ENCODE measurements around the gene IER5. TPM values are rescaled to one million over a fixed set of nuclear protein-coding genes. Genes with fewer than 3 reads are reported as not detected.
"Not testable (repeated sequence)": the region's sequence is repeated elsewhere in the genome, so short reads cannot be mapped to it uniquely, and the experiment has no call there.

The IER5 gene
- 20.5 TPM for total RNA-seq
- long read RNA-seq, full-length matches to known transcripts: 57 of 57 reads
- long read RNA-seq, partial matches to known transcripts: 0 of 57 reads
- long read RNA-seq, other reads (novel, unspliced or antisense): 0 of 57 reads

GRCh38 chr1:181088079-181089016 lies at the start of gene IER5:
Gene IER5 (plus strand): TSS chr1:181088700. CDS start chr1:181088903, 203 bp downstream.
- intact Hi-C loops (cut with DNase I): loop anchor here (2.0 to 10.0 kb wide), 5 partner anchors 64 to 456 kb away; partner anchors contain the start of genes STX6 and XPR1
- DNase-seq (ENCODE audit: low spot score): peak; percentile 99

- DNase-seq (ENCODE audit: low spot score): no peak
- intact Hi-C loops (cut with DNase I): no loop called here
These were observed 48.1 kb upstream of the IER5 start for GRCh38 chr1:181040284-181040865.

GRCh38 chr1:181043025-181043888 lies 45.2 kb upstream of the IER5 start:
- intact Hi-C loops (cut with DNase I): no loop called here
- no peak for DNase-seq (ENCODE audit: low spot score)

GRCh38 chr1:181044449-181044966 lies 44.0 kb upstream of the IER5 start:
- intact Hi-C loops (cut with DNase I): no loop called here
- no peak for DNase-seq (ENCODE audit: low spot score)

GRCh38 chr1:181045946-181046345 lies 42.6 kb upstream of the IER5 start:
- intact Hi-C loops (cut with DNase I): not testable (repeated sequence)

GRCh38 chr1:181049378-181049777 lies 39.1 kb upstream of the IER5 start:
- intact Hi-C loops (cut with DNase I): no loop called here
- DNase-seq (ENCODE audit: low spot score): no peak

More at GRCh38 chr1:181045946-181046345, 42.6 kb upstream of the IER5 start:
- not testable (repeated sequence) for DNase-seq (ENCODE audit: low spot score)

GRCh38 chr1:181050922-181051321 lies 37.6 kb upstream of the IER5 start:
- intact Hi-C loops (cut with DNase I): no loop called here
- DNase-seq (ENCODE audit: low spot score): no peak

- DNase-seq (ENCODE audit: low spot score): no peak
- intact Hi-C loops (cut with DNase I): no loop called here
These were observed 31.9 kb upstream of the IER5 start for GRCh38 chr1:181056560-181056959.

GRCh38 chr1:181057079-181057478 lies 31.4 kb upstream of the IER5 start:
- DNase-seq (ENCODE audit: low spot score): no peak
- intact Hi-C loops (cut with DNase I): no loop called here

- intact Hi-C loops (cut with DNase I): no loop called here
- no peak for DNase-seq (ENCODE audit: low spot score)
These were observed 29.1 kb upstream of the IER5 start for GRCh38 chr1:181059435-181059834.

- DNase-seq (ENCODE audit: low spot score): no peak
- intact Hi-C loops (cut with DNase I): no loop called here
These were observed 28.4 kb upstream of the IER5 start for GRCh38 chr1:181060066-181060465.

- DNase-seq (ENCODE audit: low spot score); intact Hi-C loops (cut with DNase I): not testable (repeated sequence)
These were observed 27.6 kb upstream of the IER5 start for GRCh38 chr1:181060947-181061346.

- intact Hi-C loops (cut with DNase I): no loop called here
- DNase-seq (ENCODE audit: low spot score): no peak
These were observed 27.0 kb upstream of the IER5 start for GRCh38 chr1:181061487-181061886.

GRCh38 chr1:181061891-181062835 lies 26.3 kb upstream of the IER5 start:
- DNase-seq (ENCODE audit: low spot score): no peak
- intact Hi-C loops (cut with DNase I): no loop called here

GRCh38 chr1:181062836-181063428 lies 25.6 kb upstream of the IER5 start:
- intact Hi-C loops (cut with DNase I): no loop called here
- DNase-seq (ENCODE audit: low spot score): no peak

- no peak for DNase-seq (ENCODE audit: low spot score)
- intact Hi-C loops (cut with DNase I): no loop called here
These were observed 24.4 kb upstream of the IER5 start for GRCh38 chr1:181064011-181064623.

GRCh38 chr1:181064702-181065101 lies 23.8 kb upstream of the IER5 start:
- intact Hi-C loops (cut with DNase I): no loop called here

GRCh38 chr1:181073638-181074037 lies 14.9 kb upstream of the IER5 start:
- DNase-seq (ENCODE audit: low spot score): no peak
- intact Hi-C loops (cut with DNase I): no loop called here

More at GRCh38 chr1:181064702-181065101, 23.8 kb upstream of the IER5 start:
- no peak for DNase-seq (ENCODE audit: low spot score)

Data from cardiac septum (tissue), 1 donor.